Mucosa of descending colon (tissue), 3 donors: ENCODE results near the gene WDR49. TPM values are rescaled to one million over a fixed set of nuclear protein-coding genes. Genes with fewer than 3 reads are reported as not detected.

Experiments
- ATAC-seq: fragments of 200-7000 bp; cut with Tn5 transposase; one replicate; pipeline ENCODE4 v1.9.1; 2020; ENCODE audit warnings: mild to moderate bottlenecking, moderate library complexity
- DNase-seq, 3 donors: peaks; one replicate each; pipeline ENCODE4 v3.0.0-alpha.2; 2020
- H3K36me3 ChIP-seq: fragments of 200-600 bp; one replicate; pipeline ENCODE4 v1.8.0; 2021; ENCODE audit warnings: low read depth, mild to moderate bottlenecking
- H3K4me1 ChIP-seq: fragments of 200-600 bp; one replicate; pipeline ENCODE4 v1.8.0; 2021; ENCODE audit warnings: low read depth, mild to moderate bottlenecking
- H3K4me3 ChIP-seq: fragments of 200-600 bp; one replicate; pipeline ENCODE4 v1.8.0; 2021; ENCODE audit warnings: mild to moderate bottlenecking
- H3K9me3 ChIP-seq: fragments of 200-600 bp; one replicate; pipeline ENCODE4 v1.8.0; 2021; ENCODE audit warnings: mild to moderate bottlenecking
- intact Hi-C, 2 donors: fragments of 100-400 bp; cut with DNase I in 1 of 2; cut with micrococcal nuclease in 1 of 2; formaldehyde crosslinking; loops; one replicate each; pipeline versions ENCODE4 v1.11.0 to v1.11.1; 2022; cut with DNase I, micrococcal nuclease
- total RNA-seq, 3 donors: library from RNA; stranded (reverse); fragmentation: NEBNext Ultra II Directional in 2 of 3; extraction: Animal tissue kit (Norgen Biotek cat#: 25700) in 2 of 3; gene quantifications; one replicate each; pipeline versions ENCODE4 v1.2.1 to v1.2.4, GENCODE V29; 2021 to 2023
- TF ChIP-seq, protein P1 (sequence below): fragments of 200-600 bp; IDR thresholded peaks from one replicate; pipeline ENCODE4 v1.8.0; 2022; ENCODE audit warnings: antibody characterized with exemption, mild to moderate bottlenecking
- donor health status: DM: no; HTN: no; CAD: no; lungs with moderate emphysema.
- donor health status: DM: no; HTN: no; CAD: no.
- donor health status: DM: no; HTN: yes; CAD: no.

WDR49 gene
- total RNA-seq, 3 donors from 2014 or later = 0.46 to 0.95 (median 0.81) TPM

DNA sequence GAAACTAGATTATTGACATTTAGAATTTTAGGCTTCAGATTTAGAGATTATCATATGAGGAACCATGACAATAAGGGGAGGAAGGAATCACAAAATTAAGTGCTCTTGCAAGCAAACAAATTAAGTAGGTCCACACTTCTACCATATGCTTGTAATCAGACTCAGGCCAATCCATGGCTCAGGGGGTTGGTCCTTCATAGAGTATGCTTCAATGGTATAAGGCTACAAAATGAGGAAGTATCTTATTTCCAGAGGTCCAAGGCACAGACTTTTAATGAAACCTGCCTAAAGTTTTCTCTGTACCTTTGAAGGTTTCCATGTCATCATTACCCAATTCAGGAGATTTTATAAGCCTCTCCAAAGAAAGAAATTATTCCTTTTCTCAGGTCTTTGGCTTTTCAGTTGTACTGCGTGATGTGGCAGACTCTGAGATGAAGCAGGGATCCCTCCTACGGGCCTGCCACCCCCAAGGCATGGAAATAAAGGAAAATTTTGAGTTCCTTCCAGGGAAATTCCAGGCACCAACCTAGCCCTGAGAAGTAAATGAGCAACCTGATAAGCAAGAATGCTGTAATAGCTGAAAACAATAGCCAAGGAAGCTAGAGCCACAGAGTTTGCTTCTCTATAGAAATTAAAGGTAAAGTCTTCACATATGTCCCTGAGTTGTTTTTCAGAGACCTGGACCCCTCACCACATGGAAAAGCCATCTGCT is 216.2 kb downstream of the WDR49 start:
- ATAC-seq = no peak
- Histone ChIP-seq H3K9me3 (no peaks in the 10 kb centered on the region), H3K4me3 (no peak overlapping the region), H3K36me3 (no peaks in the 10 kb centered on the region), H3K4me1 (no peaks in the 10 kb centered on the region)
- DNase-seq = no peak
- TF ChIP-seq, protein P1, sequence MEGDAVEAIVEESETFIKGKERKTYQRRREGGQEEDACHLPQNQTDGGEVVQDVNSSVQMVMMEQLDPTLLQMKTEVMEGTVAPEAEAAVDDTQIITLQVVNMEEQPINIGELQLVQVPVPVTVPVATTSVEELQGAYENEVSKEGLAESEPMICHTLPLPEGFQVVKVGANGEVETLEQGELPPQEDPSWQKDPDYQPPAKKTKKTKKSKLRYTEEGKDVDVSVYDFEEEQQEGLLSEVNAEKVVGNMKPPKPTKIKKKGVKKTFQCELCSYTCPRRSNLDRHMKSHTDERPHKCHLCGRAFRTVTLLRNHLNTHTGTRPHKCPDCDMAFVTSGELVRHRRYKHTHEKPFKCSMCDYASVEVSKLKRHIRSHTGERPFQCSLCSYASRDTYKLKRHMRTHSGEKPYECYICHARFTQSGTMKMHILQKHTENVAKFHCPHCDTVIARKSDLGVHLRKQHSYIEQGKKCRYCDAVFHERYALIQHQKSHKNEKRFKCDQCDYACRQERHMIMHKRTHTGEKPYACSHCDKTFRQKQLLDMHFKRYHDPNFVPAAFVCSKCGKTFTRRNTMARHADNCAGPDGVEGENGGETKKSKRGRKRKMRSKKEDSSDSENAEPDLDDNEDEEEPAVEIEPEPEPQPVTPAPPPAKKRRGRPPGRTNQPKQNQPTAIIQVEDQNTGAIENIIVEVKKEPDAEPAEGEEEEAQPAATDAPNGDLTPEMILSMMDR = no peak
- intact Hi-C loops = no loop called here

Other genes starting within 250 kb of the WDR49 start
- not detected for gene SERPINI2, start 179.9 kb downstream of the WDR49 start, total RNA-seq
- gene PDCD10, start 81.0 kb upstream of the WDR49 start, total RNA-seq = 10 to 100 TPM; 59.0 to 90.0 (median 79.7) TPM
- gene SERPINI1, start 81.8 kb upstream of the WDR49 start, total RNA-seq = 1 to 10 TPM in 2 of 3 donors, under 1 TPM in 1; 0.84 to 3.6 (median 1.3) TPM